Measurements from ENCODE around the gene SSH2.

Gene SSH2

GRCh38 chr17:29846298-29846697 is 83.7 kb downstream of the SSH2 start:
- no peak for DNase-seq (ENCODE audit: low read depth)
- TF ChIP-seq CTCF (IDR thresholded peaks at IDR 0.05; ENCODE audit: low read length, missing control alignments) = no peak
- no peak overlapping the region for H3K4me3 ChIP-seq (replicated peaks; ENCODE audit: low read depth, low read length)

GRCh38 chr17:29844339-29845048 is 85.5 kb downstream of the SSH2 start:
- no peak for TF ChIP-seq CTCF (IDR thresholded peaks at IDR 0.05; ENCODE audit: low read length, missing control alignments)
- peak; percentile 70 for DNase-seq (ENCODE audit: low read depth)
- no peak overlapping the region for H3K4me3 ChIP-seq (replicated peaks; ENCODE audit: low read depth, low read length)

DNA sequence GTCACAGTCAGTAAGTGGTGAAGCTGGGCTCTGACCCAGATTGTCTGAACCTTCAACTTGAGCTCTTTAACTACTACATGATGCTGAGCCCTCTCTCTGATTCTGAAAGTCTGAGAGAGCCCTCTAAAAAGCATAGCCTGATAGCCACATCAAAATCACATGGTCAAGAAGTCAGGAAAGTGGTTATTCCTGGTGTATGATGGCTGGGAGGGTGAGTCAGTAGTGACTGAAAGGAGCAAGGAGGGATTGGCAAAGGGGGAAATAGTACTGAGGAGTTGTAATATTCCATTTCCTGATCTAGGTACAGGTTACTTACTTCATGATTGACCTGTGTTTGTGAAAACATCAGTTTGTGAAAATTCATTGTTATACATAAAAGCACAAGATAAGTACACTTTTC is 89.1 kb downstream of the SSH2 start:
- no peak for TF ChIP-seq CTCF (IDR thresholded peaks at IDR 0.05; ENCODE audit: low read length, missing control alignments)
- peak; percentile 31 for DNase-seq (ENCODE audit: low read depth)
- H3K4me3 ChIP-seq (replicated peaks; ENCODE audit: low read depth, low read length) = no peak overlapping the region

DNA sequence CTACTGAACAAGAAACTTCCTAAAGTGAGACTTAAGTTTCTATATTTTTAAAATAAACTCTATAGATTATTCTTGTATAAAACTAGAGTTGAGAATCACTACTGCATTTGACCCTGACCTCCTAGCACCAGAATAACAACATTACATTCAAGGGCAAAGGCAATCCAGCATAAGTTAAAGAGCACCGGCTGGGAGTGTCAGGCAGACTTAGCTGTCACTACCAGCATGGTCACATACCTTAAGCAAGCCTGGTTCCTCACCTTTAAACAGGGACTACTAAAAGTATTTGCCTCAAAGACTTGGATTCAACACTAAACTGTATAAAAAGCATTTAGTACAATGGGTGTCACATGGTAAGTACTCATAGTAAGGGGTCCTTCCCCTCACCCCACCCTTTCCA is 90.4 kb downstream of the SSH2 start:
- H3K4me3 ChIP-seq (replicated peaks; ENCODE audit: low read depth, low read length) = no peak overlapping the region
- TF ChIP-seq CTCF (IDR thresholded peaks at IDR 0.05; ENCODE audit: low read length, missing control alignments) = no peak
- DNase-seq (ENCODE audit: low read depth) = no peak

- no peak overlapping the region for H3K4me3 ChIP-seq (replicated peaks; ENCODE audit: low read depth, low read length)
- no peak for TF ChIP-seq CTCF (IDR thresholded peaks at IDR 0.05; ENCODE audit: low read length, missing control alignments)
- peak; percentile 30 for DNase-seq (ENCODE audit: low read depth)
These were observed 91.1 kb downstream of the SSH2 start for GRCh38 chr17:29838961-29839360.

GRCh38 chr17:29837531-29837930 is 92.5 kb downstream of the SSH2 start:
- no peak for TF ChIP-seq CTCF (IDR thresholded peaks at IDR 0.05; ENCODE audit: low read length, missing control alignments)
- no peak for DNase-seq (ENCODE audit: low read depth)
- no peak overlapping the region for H3K4me3 ChIP-seq (replicated peaks; ENCODE audit: low read depth, low read length)

DNA sequence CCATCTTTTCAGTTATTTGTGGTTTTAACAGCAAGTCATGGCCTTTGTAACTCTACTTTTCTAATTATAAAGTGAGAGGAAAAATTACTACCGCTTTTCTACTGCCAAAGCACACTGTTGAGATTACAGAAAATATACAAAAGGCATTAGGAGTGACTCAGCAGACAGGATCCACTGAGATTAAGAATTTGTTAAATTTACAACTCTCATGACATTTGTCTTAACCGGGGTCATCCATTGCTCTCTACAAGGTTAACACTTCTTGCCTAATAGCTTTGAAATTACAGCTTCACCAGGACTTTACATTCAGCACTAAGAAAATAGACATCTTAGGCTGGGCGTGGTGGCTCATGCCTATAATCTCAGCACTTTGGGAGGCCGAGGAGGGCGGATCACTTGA is 93.4 kb downstream of the SSH2 start:
- H3K4me3 ChIP-seq (replicated peaks; ENCODE audit: low read depth, low read length) = no peak overlapping the region
- TF ChIP-seq CTCF (IDR thresholded peaks at IDR 0.05; ENCODE audit: low read length, missing control alignments) = no peak
- DNase-seq (ENCODE audit: low read depth) = peak; percentile 23

Measured in fibroblast of pulmonary artery (primary cell).